OCI-LY3 (cell line): ENCODE data around the gene KLHL29.

ENCODE experiments used
- CTCF ChIP-seq: fragments of 200-600, 300-600 bp; sonication (generic); IDR thresholded peaks from 2 replicates; pipeline ENCODE4 v1.5.1; 2014; ENCODE audit warnings: antibody characterized with exemption, low read length, low read depth
- EZH2phosphoT487 ChIP-seq: fragments of 200-600 bp; shearing (Covaris generic); IDR thresholded peaks from 2 replicates; pipeline ENCODE4 v1.6.1; 2018; ENCODE audit warnings: antibody characterized with exemption, mixed run types, low read depth

- TF ChIP-seq CTCF (no peak), EZH2phosphoT487 (no peak)
Observed at GRCh38 chr2:23720705-23721453, 335.9 kb downstream of the KLHL29 start.
